Stimulated activated CD8-positive, alpha-beta memory T cell treated with anti-CD3 and anti-CD28 coated beads, Interleukin-4, amount 100 ng/mL, for 24 hours (primary cell): ENCODE measurements around the gene IL3RA.
"Not testable (repeated sequence)": the region's sequence is repeated elsewhere in the genome, so short reads cannot be mapped to it uniquely, and the experiment has no call there.

Source experiments
- DNase-seq: peaks from one replicate; pipeline ENCODE4 v3.0.0-alpha.2; 2020; ENCODE audit warnings: low read depth

IL3RA gene

DNA sequence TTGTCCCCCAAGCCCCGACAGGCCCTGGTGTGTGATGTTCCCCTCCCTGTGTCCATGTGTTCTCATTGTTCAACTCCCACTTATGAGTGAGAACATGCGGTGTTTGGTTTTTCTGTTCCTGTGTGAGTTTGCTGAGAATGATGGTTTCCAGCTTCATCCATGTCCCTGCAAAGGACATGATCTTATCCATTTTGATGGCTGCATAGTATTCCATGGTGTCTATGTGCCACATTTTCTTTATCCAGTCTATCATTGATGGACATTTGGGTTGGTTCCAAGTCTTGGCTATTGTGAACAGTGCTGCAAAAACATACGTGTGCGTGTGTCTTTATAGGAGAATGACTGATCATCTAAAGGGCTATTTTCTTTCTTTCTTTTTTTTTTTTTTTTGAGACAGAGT lies 4.2 kb upstream of the IL3RA start:
- DNase-seq = not testable (repeated sequence)

DNA sequence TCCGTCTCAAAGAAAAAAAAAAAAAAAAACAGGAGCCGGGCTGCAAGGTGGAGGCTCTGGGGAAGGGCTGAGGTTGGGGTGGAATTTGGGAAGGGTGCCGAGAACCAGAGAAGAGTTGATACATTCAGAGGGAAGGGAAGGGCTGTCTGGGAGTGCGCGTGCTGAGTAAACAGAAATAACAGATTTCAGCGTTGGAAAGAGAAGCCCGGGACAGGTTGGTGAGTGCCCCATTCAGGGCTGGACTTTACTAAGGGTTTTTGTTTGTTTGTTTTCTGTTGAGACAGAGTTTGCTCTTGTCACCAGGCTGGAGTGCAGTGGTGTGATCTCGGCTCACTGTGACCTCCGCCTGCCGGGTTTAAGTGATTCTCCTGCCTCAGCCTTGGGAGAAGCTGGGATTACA lies 1.7 kb upstream of the IL3RA start:
- DNase-seq = no peak

DNA sequence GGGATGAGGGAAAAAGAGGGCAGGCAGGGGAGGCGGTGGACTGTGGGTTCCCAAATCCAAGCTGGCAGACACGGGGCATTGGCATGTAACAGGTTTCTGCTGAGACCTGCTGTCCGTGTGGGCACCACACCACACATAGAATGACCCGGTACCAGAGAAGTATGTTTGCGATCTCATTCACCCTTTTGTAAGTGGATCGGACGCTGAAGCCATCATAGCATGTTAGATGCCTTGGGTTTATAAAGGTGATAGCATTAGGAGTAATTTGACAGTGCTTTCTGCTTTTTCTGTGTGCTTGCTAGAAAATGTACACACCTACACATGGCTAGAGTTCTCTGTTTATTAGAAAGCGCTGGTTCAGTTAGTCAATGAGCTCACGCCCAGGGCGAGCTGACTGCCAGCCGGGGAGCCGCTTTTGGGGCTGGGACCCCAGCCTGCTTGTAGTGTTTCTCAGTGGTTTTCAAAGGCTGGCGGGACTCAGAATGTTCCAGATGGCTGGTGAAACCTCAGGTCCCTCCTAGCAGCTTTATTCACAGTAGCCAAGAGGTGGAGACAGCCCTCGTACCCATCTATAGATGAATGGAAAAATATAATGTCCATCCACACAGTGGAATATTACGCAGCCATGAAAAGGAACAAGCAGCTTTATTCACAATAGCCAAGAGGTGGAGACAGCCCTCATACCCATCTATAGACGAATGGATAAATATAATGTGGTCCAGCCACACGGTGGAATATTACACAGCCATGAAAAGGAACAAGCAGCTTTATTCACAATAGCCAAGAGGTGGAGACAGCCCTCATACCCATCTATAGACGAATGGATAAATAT lies 579 bp downstream of the IL3RA start:
- no peak for DNase-seq

DNA sequence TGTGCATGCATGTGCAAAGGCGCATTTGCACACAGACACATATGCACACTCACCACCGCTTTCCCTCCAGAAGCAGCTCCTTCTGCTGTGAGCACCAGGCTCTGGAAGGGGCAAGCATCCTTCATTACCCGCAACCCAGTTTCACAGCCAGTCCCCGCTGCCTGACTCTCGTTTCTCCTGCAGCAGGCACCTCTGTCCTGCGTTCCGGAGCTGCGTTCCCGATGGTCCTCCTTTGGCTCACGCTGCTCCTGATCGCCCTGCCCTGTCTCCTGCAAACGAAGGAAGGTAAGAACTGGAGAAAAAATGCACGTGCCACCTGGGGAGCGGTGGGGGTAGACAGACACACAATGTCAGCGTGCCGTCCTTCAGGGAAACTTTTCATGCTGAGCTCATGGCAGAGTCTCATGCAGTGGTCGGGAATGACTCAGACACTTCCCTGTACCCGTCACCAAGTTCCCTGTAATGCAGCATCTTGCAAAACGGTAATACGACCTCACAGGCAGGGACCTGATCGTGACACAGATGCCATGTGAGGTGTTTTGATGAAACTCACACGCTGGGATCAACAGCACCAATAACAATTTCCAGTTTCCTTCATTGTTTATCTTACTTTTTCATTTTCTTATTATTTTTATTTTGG lies 5.1 kb downstream of the IL3RA start:
- no peak for DNase-seq

DNA sequence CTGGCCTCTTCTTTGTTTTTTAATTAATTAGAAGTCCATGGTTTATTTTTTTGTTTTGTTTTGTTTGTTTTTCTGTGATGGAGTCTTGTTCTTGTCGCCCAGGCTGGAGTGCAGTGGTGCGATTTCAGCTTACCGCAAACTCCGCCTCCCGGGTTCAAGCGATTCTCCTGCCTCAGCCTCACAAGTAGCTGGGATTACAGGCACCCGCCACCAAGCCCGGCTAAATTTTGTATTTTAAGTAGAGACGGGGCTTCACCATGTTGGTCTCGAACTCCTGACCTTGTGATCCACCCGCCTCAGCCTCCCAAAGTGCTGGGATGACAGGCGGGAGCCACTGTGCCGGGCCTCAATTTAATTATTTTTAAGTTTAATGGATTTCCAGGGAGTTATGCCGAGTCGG lies 13.0 kb downstream of the IL3RA start:
- not testable (repeated sequence) for DNase-seq

DNA sequence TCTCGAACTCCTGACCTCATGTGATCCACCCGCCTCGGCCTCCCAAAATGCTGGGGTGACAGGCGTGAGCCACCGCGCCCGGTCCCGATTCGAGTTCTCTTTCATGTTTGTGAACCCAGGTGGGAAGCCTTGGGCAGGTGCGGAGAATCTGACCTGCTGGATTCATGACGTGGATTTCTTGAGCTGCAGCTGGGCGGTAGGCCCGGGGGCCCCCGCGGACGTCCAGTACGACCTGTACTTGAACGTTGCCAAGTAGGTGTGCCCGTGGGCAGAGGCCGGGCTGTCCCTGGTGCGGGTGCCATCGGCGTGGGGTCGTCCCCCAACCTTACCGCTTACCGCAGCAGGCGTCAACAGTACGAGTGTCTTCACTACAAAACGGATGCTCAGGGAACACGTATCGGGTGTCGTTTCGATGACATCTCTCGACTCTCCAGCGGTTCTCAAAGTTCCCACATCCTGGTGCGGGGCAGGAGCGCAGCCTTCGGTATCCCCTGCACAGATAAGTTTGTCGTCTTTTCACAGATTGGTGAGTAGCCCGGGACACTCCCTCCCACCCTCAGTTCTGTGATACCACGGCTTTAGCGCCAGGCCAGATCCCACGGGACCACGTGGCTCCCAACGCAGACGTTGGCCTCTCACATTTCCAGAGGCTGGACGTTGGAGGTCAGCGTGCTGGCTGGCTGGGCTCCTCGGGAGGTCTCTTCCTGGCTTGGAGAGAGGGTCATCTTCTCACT lies 15.6 kb downstream of the IL3RA start:
- DNase-seq = no peak

DNA sequence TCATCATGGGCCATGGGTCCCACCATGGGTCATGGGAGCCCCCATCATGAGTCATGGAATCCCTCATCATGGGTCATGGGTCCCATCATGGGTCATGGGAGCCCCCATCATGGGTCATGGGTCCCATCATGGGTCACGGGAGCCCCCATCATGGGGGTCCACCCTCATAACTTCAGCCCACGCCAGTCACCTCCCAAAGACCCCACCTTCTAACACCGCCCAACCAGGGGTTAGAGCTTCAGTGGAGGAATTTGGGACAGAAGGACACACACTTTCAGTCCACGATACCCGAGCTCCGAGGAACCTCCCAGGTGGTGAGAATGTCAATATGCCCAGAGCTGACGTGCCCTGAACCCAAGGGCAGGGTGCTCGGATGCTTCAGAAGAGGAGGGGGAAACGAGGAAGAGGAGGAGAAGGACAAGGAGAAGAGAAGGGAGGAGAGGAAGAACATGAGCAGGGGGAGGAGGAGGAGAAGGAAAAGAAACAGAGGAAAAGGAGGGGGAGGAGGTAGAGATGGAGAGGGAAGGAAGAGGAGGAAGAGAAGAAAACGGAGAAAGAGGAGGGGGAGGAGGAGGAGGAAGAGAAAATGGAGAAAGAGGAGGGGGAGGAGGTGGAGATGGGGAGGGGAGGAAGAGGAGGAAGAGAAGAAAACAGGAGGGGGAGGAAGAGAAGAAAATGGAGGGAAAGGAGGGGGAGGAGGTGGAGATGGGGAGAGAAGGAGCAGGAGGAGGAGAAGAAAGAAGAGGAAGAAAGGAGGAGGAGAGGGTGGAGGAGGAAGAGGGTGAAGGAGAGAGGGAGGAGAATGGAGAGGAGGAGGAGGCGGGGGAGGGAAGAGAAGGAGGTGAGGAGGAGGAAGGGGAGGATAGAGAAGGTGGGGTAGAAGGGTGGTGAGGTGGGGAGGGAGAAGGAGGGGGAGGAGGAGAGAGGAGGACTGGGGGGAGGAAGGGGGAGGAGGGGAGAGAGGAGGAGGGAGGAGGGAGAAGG lies 17.7 kb downstream of the IL3RA start:
- DNase-seq = no peak

DNA sequence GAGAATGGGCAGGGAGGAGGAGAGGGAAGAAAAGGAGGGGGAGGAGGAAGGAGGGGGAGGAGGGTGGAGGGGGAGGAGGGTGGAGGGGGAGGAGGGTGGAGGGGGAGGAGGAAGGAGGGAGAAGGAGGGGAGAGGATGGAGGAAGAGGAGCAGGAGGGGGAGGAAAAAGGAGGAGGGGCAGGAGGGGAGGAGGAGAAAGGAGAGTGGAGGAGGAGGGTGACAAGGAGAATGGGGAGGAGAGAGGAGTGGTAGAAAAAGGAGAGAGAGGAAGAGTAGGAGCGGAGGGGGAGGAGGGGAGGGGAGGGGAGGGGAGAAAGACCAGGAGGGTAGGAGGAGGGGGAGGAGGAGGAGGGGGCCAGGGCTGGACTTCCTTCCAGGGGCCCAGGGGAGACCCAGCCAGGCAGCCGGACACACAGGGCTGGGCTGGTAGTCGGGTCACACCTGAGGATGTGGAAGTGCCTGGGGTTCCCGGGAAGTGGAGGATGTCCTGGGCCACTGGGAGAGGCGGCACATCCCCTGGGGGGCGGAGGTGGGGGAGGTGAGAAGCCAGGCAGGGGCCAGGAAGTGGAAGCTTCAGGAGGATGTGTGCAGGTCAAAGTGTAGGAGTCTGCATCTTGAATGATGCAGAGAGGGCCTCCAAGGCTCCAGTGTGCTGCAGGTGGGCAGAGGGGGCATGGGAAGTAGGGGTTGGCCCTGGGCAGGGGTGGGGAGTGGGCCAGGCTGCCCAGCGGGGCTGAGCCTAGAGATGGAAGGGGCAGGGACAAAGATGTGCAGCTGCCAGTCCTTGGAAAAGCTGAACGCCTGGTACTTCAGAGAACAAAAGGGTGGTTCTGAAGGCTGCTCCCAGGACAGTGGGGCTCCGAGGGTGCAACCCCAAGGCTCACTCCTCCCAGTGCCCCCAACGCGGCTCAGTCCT lies 18.8 kb downstream of the IL3RA start:
- DNase-seq = no peak

DNA sequence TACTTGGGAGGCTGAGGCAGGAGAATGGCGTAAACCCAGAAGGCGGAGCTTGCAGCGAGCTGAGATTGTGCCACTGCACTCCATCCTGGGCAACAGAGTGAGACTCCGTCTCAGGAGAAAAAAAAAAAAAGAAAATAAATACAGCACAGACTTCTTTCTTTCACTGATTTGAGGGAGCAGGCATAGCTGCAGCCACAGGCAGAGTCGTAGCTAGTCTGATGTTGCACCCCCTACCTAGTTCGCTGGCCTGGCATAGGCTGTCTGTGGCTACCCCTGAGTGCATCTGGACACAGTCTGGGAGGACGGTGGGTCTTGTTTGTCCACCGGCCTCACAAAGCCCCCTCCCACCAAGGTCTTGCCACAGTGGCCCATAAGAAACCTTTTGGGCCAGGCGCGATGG lies 21.4 kb downstream of the IL3RA start:
- DNase-seq = no peak

DNA sequence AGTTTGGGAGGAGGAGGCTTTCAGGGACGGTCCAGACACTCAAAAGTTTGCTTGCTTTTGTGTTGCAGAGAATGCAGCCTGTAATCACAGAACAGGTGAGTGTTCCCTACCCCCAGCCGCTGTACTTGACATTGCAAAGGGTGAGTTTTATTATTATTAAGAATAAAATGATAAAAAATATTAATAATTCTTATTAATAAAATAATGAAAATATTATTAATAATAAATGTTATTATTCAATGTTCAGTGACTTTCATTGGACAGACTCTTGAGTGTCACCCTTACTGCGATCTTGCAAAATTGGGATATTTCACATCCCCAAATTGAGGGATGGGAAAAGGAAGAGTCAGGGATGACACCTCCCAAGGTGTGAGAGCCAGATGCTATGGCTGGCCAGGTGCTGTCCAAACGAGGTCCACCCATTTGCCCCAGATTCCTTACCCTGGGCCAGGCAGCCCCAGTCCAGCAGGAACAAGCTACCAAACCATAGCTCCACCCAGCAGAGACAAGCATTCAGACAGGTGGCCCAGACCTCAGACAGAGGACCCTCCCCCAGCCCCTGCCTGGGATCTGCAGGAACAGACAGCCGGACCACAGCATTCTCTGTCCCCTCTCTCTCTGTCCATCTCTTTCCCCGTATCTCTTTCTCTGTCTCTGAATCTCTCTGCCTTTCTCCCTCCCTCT lies 22.4 kb downstream of the IL3RA start:
- no peak for DNase-seq

DNA sequence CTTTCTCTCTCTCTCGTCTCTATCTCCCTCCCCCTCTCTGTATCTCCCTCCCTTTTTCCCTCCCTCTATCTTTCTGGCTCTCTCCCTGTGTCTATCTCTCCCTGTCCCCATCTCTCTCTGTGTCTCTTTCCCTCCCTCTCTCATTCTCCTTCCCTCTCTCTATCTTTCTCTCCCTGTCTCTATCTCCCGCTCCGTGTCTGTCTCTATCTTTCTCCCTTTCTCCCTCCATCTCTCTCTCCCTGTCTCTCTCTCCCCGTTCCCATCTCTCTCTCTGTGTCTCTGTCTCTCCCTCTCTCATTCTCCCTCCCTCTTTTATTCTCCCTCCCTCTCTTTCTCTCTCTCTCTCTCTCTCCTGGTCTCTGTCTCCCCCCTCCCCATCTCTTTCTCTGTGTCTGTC lies 22.9 kb downstream of the IL3RA start:
- DNase-seq = no peak

DNA sequence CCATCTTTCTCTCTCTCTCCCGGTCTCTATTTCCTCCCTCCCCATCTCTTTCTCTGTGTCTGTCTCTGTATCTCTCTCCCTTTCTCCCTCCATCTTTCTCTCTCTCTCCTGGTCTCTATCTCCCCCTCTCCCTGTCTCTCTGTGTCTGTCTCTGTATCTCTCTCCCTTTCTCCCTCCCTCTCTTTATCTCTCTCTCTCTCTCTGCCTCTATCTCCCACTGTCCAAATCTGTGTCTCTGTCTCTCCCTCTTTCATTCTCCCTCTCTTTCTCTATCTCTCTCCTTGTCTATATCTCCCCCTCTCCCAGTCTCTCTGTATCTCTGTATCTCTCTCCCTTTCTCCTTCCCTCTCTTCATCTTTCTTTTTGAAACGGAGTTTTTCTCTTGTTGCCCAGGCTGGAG lies 23.6 kb downstream of the IL3RA start:
- DNase-seq = no peak

DNA sequence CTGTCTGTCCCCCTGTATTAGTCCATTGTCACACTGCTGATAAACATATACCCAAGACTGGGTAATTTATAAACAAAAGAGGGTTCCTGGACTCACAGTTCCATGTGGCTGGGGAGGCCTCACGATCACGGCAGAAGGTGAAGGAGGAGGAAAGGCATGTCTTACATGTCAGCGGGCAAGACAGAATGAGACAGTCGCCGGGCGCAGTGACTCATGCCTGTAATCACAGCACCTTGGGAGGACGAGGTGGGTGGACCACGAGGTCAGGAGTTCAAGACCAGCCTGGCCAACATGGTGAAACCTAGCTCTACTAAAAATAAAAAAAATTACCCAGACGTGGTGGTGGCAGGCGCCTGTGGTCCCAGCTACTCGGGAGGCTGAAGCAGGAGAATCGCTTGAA lies 24.7 kb downstream of the IL3RA start:
- DNase-seq = no peak

DNA sequence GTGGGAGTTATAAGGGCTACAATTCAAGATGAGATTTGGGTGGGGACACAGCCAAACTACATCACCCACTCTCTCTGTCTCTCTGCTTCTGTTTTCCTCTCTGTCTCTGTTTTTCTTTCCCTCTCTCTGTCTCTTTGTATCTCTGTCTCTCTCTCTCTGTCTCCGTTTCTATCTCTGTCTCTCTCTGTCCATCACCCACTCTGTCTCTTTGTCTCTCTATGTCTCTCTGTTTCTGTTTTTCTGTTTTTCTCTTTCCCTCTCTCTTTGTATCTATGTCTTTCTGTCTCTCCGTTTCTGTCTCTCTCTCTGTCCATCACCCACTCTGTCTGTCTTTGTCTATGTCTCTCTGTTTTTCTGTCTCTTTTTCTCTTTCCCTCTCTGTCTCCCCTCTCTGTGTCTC lies 25.3 kb downstream of the IL3RA start:
- DNase-seq = no peak

DNA sequence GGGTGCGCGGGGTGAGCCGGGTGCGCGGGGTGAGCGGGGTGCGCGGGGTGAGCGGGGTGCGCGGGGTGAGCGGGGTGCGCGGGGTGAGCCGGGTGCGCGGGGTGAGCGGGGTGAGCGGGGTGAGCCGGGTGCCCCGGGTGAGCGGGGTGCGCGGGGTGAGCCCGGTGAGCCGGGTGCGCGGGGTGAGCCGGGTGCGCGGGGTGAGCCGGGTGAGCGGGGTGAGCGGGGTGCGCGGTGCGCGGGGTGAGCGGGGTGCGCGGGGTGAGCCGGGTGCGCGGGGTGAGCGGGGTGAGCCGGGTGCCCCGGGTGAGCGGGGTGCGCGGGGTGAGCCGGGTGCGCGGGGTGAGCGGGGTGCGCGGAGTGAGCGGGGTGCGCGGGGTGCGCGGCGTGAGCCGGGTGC lies 29.8 kb downstream of the IL3RA start:
- DNase-seq = not testable (repeated sequence)

DNA sequence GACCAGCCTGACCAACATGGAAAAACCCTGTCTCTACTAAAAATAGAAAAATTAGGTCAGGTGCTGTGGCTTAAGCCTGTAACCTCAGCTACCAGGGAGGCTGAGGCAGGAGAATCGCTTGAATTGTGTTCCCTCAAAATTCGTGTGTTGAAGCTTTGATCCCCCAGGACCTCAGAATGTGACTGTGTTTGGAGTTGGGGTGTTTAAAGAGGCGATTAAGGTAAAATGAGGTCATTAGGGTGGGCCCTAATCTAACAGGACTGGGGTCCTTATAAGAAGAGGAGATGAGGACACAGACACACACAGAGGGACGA lies 31.8 kb downstream of the IL3RA start:
- no peak for DNase-seq

DNA sequence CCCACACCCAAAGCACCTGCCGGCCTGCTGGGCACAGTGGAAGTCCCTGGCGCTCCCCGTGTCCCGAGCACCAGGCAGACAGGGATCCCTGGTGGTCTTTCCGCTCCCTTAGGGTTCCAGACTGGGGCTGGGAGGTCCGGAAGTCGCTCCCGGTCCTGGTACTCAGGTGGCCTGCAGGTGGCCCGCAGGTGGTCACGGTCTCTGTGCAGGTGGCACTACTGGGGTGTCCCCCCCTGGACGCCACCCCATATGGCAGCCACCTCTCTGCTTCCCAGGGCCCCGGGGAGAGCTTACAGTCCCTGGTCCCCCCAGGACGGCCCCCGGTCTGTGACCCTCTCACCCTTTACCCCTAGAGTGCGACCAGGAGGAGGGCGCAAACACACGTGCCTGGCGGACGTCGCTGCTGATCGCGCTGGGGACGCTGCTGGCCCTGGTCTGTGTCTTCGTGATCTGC lies 41.7 kb downstream of the IL3RA start:
- no peak for DNase-seq

DNA sequence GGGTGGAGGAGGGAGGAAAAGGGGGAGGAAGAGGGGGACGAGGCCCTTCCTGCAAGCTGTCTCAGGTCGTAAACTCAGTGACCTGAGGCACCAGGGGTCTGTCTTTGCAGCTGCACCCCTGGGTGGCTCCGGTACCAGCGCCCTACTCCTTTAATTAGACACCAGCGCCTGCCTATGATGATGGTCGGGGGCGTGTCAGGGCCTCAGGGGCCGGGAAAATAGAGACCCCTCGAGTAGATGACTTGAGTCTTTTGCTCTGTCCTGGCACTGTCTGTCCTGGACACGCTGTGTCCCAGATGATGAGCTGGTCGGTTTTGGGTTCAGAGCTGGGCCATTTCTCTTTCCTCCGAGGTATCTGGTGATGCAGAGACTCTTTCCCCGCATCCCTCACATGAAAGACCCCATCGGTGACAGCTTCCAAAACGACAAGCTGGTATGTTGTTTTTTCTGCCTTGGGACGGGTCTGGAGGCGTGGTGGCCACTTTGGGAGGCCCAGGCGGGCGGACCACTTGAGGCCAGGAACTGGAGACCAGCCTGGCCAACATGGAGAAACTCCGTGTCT lies 44.2 kb downstream of the IL3RA start:
- DNase-seq = no peak

DNA sequence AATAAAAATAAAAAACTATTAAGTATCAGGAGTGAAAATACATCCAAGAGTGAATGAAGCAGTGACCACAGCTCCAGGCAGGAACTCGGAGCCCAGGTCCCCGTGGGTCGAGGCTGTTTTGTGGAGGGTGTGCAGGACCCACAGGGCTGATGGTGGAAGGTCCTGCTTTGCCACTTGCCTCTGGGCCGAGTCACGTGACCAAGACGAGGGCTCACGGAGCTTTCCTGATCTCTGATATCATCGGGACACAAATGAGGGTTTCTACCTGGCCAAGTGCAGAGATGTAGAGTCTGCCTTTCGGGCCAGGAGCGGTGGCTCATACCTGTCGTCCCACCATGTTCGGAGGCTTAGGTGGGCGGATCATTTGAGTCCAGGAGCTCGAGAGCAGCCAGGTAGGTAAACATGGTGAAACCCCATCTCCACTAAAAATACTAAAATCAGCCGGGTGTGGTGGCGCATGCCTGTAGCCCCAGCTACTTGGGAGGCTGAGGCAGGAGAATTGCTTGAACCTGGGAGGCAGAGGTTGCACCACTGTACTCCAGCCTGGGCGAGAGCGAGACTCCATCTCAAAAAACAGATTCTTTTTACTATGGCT lies 48.2 kb downstream of the IL3RA start:
- DNase-seq = no peak
